ENCODE results near the gene DCST1. TPM values are rescaled to one million over a fixed set of nuclear protein-coding genes. Genes with fewer than 3 reads are reported as not detected.

DCST1 gene
- total and polyA plus RNA-seq, 2 of the 13 experiments (the other 11 are each of a cell fraction or from before 2014, with no cell fraction given) = 0.04 TPM; not detected in 1

GRCh38 chr1:155050560-155051341, 17.1 kb downstream of the DCST1 start, which contains the start of gene ADAM15 (continued):
- peak; percentile 94 for TF ChIP-seq NFKB2 (CRISPR knock-in tag; IDR thresholded peaks at IDR 0.05; ENCODE audit: borderline replicate concordance)
- TF ChIP-seq ZNF407 (CRISPR knock-in tag; IDR thresholded peaks at IDR 0.05; ENCODE audit: not compliant biosample characterization) = peak; percentile 82
- TF ChIP-seq ZNF569 (CRISPR knock-in tag; IDR thresholded peaks at IDR 0.05; ENCODE audit: borderline replicate concordance) = 0 out of 2 replicates have a peak, but pooled peaks have one; percentile 41
- TF ChIP-seq SNAPC4 (CRISPR knock-in tag; IDR thresholded peaks at IDR 0.05) = no peak
- TF ChIP-seq ZBTB2 (CRISPR knock-in tag; IDR thresholded peaks at IDR 0.05; ENCODE audit: low read depth) = peak; percentile 19
- TF ChIP-seq, protein P1, sequence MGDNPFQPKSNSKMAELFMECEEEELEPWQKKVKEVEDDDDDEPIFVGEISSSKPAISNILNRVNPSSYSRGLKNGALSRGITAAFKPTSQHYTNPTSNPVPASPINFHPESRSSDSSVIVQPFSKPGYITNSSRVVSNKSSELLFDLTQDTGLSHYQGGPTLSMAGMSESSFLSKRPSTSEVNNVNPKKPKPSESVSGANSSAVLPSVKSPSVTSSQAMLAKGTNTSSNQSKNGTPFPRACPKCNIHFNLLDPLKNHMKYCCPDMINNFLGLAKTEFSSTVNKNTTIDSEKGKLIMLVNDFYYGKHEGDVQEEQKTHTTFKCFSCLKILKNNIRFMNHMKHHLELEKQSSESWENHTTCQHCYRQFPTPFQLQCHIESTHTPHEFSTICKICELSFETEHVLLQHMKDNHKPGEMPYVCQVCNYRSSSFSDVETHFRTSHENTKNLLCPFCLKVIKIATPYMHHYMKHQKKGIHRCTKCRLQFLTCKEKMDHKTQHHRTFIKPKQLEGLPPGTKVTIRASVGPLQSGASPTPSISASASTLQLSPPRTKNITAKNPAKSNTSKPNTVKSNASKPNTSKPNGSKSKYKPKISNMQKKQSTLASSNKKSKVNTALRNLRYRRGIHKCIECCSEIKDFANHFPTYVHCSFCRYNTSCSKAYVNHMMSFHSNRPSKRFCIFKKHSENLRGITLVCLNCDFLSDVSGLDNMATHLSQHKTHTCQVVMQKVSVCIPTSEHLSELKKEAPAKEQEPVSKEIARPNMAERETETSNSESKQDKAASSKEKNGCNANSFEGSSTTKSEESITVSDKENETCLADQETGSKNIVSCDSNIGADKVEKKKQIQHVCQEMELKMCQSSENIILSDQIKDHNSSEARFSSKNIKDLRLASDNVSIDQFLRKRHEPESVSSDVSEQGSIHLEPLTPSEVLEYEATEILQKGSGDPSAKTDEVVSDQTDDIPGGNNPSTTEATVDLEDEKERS (CRISPR knock-in tag; IDR thresholded peaks at IDR 0.05) = peak; percentile 21; the same call in 1 of the 2 replicates
- TF ChIP-seq, protein P2, sequence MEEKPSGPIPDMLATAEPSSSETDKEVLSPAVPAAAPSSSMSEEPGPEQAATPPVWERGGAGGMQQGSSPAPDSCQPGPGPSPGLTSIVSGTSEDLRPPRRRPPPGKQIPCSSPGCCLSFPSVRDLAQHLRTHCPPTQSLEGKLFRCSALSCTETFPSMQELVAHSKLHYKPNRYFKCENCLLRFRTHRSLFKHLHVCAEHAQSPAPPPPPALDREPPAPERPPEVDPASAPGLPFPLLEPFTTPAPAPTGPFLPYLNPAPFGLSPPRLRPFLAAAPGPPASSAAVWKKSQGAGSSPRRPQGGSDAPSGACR (CRISPR knock-in tag; IDR thresholded peaks at IDR 0.05) = peak; percentile 89; the same call in 1 of the 2 replicates
